Astrocyte (in vitro differentiated cells and primary cell): ENCODE measurements around the gene HECTD2. TPM values are rescaled to one million over a fixed set of nuclear protein-coding genes. Genes with fewer than 3 reads are reported as not detected.

Experiments used
- DNase-seq: peaks from one replicate; pipeline ENCODE4 v3.0.0-alpha.2; 2010; ENCODE audit warnings: low read depth
- FAIRE-seq: peaks from 2 replicates; lab custom pipeline; 2011; peaks lifted over from hg19 to GRCh38; lab: Jason Lieb, UNC
- H2AFZ ChIP-seq: 2 replicates; pipeline ENCODE4 v1.6.0; 2012; ENCODE audit warnings: low read depth, low read length, inconsistent platforms
- H3K27ac ChIP-seq: 2 replicates; pipeline ENCODE4 v1.5.1; 2011; ENCODE audit warnings: low read depth, low read length, inconsistent platforms
- H3K27me3 ChIP-seq: 2 replicates; pipeline ENCODE4 v1.6.0; 2011; ENCODE audit warnings: low read length, inconsistent platforms; ENCODE audit not compliant: insufficient read depth
- H3K36me3 ChIP-seq: 2 replicates; pipeline ENCODE4 v1.5.1; 2011; ENCODE audit warnings: low read length, inconsistent platforms; ENCODE audit not compliant: insufficient read depth
- H3K4me1 ChIP-seq: 2 replicates; pipeline ENCODE4 v1.5.1; 2011; ENCODE audit warnings: low read length, inconsistent platforms; ENCODE audit not compliant: insufficient read depth
- H3K4me2 ChIP-seq: 2 replicates; pipeline ENCODE4 v1.6.0; 2012; ENCODE audit warnings: low read length, inconsistent platforms
- H3K4me3 ChIP-seq: 2 replicates; pipeline ENCODE4 v1.5.1; 2011; ENCODE audit warnings: low read depth, mild to moderate bottlenecking, low read length, inconsistent platforms; ENCODE audit not compliant: insufficient read depth
- H3K79me2 ChIP-seq: 2 replicates; pipeline ENCODE4 v1.6.0; 2012; ENCODE audit warnings: mild to moderate bottlenecking, low read length, inconsistent platforms; ENCODE audit not compliant: insufficient read depth
- H3K9ac ChIP-seq: 2 replicates; pipeline ENCODE4 v1.6.0; 2012; ENCODE audit warnings: mild to moderate bottlenecking, low read length, inconsistent platforms
- H3K9me3 ChIP-seq: 2 replicates; pipeline ENCODE4 v1.5.1; 2012; ENCODE audit warnings: low read depth, mild to moderate bottlenecking, low read length, inconsistent platforms; ENCODE audit not compliant: insufficient read depth
- H4K20me1 ChIP-seq: 2 replicates; pipeline ENCODE4 v1.6.0; 2012; ENCODE audit warnings: low read length, inconsistent platforms; ENCODE audit not compliant: insufficient read depth
- H3K27ac Mint-ChIP-seq: one replicate; pipeline ENCODE4 v1.8.0; 2021; ENCODE audit warnings: mild to moderate bottlenecking, mixed read lengths; ENCODE audit not compliant: unreplicated experiment
- H3K27me3 Mint-ChIP-seq: one replicate; pipeline ENCODE4 v1.8.0; 2021; ENCODE audit warnings: low read depth, mixed read lengths; ENCODE audit not compliant: unreplicated experiment
- H3K36me3 Mint-ChIP-seq: one replicate; pipeline ENCODE4 v1.8.0; 2021; ENCODE audit warnings: low read depth, mixed read lengths; ENCODE audit not compliant: unreplicated experiment
- H3K4me1 Mint-ChIP-seq: one replicate; pipeline ENCODE4 v1.8.0; 2021; ENCODE audit warnings: low read depth, mixed read lengths; ENCODE audit not compliant: unreplicated experiment
- H3K4me3 Mint-ChIP-seq: one replicate; pipeline ENCODE4 v1.8.0; 2021; ENCODE audit warnings: mild to moderate bottlenecking, moderate library complexity, mixed read lengths; ENCODE audit not compliant: unreplicated experiment
- H3K9me3 Mint-ChIP-seq: one replicate; pipeline ENCODE4 v1.8.0; 2021; ENCODE audit warnings: mild to moderate bottlenecking, mixed read lengths; ENCODE audit not compliant: unreplicated experiment
- EZH2 ChIP-seq: IDR thresholded peaks from 2 replicates; pipeline ENCODE4 v1.6.1; 2012; ENCODE audit warnings: mild to moderate bottlenecking, low read length, inconsistent platforms; ENCODE audit not compliant: insufficient read depth
- total RNA-seq: library from RNA; stranded (reverse); gene quantifications from 2 replicates; pipeline ENCODE4 v1.2.1, GENCODE V29; 2021
- TF ChIP-seq, protein P1 (sequence below): IDR thresholded peaks from 2 replicates; pipeline ENCODE4 v1.5.1; 2011; ENCODE audit warnings: low read depth, mild to moderate bottlenecking, inconsistent platforms, low read length, moderate library complexity; ENCODE audit not compliant: insufficient read depth

HECTD2 gene
- total RNA-seq, 1 donor from 2014 or later = 11.9 TPM

DNA sequence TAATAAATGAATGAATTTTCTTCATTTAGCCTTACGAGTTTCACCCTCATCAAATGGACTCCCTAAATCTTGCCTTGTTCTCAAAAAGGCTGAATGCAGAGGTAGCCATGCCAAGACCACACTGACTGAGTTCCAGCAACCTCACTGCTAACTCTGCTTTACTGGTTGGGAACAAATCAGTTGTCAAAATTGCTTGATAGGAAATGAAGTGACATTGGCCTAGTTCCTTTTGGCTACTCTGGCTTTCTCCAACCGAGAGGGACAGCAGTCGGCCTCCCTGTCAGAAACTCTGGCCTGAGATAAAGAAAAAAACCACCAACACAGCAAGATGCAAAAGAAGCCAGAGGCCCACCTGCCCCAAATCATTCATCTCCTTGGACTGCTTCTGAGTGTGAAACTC is 135.7 kb downstream of the HECTD2 start:
- Mint-ChIP-seq H3K36me3 (no peaks in the 10 kb centered on the region), H3K9me3 (no peaks in the 10 kb centered on the region), H3K4me1 (no peaks in the 10 kb centered on the region), H3K27me3 (peaks cover 3% of the 10 kb centered on the region), H3K27ac (no peak overlapping the region), H3K4me3 (no peak overlapping the region)
- Histone ChIP-seq H4K20me1 (no peaks in the 10 kb centered on the region), H3K9ac (no peak overlapping the region), H3K4me2 (no peak overlapping the region), H3K27ac (no peak overlapping the region), H3K4me1 (no peaks in the 10 kb centered on the region), H3K36me3 (no peaks in the 10 kb centered on the region), H3K79me2 (no peaks in the 10 kb centered on the region), H2AFZ (no peak overlapping the region), H3K9me3 (no peaks in the 10 kb centered on the region), H3K4me3 (no peak overlapping the region), H3K27me3 (no peaks in the 10 kb centered on the region)
- TF ChIP-seq, protein P1, sequence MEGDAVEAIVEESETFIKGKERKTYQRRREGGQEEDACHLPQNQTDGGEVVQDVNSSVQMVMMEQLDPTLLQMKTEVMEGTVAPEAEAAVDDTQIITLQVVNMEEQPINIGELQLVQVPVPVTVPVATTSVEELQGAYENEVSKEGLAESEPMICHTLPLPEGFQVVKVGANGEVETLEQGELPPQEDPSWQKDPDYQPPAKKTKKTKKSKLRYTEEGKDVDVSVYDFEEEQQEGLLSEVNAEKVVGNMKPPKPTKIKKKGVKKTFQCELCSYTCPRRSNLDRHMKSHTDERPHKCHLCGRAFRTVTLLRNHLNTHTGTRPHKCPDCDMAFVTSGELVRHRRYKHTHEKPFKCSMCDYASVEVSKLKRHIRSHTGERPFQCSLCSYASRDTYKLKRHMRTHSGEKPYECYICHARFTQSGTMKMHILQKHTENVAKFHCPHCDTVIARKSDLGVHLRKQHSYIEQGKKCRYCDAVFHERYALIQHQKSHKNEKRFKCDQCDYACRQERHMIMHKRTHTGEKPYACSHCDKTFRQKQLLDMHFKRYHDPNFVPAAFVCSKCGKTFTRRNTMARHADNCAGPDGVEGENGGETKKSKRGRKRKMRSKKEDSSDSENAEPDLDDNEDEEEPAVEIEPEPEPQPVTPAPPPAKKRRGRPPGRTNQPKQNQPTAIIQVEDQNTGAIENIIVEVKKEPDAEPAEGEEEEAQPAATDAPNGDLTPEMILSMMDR = no peak
- no peak for TF ChIP-seq EZH2
- FAIRE-seq = no peak
- DNase-seq = no peak

DNA sequence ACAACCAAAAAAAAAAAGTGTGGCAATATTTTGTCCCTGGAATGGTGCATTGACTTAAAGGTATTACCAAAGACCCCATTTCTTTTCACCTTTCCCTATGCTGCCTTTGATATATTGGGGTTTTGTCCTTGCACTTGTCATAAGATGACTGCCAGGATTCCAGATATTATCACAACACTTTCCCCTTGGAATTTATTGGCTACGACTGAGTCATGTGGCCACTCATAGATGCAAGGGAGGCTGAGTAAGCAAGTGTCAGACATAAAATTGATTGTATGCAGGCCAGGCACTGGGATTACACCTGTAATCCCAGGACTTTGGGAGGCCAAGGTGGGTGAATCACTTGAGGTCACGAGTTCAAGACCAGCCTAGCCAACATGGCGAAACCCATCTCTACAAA is 139.1 kb downstream of the HECTD2 start:
- no peaks in the 10 kb centered on the region for H3K9me3 Mint-ChIP-seq
- H3K79me2 ChIP-seq = no peaks in the 10 kb centered on the region
- no peak overlapping the region for H3K27ac ChIP-seq
- H2AFZ ChIP-seq = no peak overlapping the region
- H3K4me1 ChIP-seq = no peaks in the 10 kb centered on the region
- TF ChIP-seq EZH2 = no peak
- TF ChIP-seq, protein P1 = no peak
- H3K27ac Mint-ChIP-seq = no peak overlapping the region
- no peak overlapping the region for H3K9ac ChIP-seq
- no peak overlapping the region for H3K4me3 Mint-ChIP-seq
- H3K36me3 Mint-ChIP-seq = no peaks in the 10 kb centered on the region
- no peaks in the 10 kb centered on the region for H3K9me3 ChIP-seq
- no peak overlapping the region for H3K4me2 ChIP-seq
- no peaks in the 10 kb centered on the region for H3K27me3 ChIP-seq
- H3K36me3 ChIP-seq = no peaks in the 10 kb centered on the region
- no peaks in the 10 kb centered on the region for H3K4me1 Mint-ChIP-seq
- FAIRE-seq = no peak
- no peak overlapping the region for H3K4me3 ChIP-seq
- no peak for DNase-seq
- no peaks in the 10 kb centered on the region for H4K20me1 ChIP-seq
- peaks cover 2% of the 10 kb centered on the region for H3K27me3 Mint-ChIP-seq

DNA sequence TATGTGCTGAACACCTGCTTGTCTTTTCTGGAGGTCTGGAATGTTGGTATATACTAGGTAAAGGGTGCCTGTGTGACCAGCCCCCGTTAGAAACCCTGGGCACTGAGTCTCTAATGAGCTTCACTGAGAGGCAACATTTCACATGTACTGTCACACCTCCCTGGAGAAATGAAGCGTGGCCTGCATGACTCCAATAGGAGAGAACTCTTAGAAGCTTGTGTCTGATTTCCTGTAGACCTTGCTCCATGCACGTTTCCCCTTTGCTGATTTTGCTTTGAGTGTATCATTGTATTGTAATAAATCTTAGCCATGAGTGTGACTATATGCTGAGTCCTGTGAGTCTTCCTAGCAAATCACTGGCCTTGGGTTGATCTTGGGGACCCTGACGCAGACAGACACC is 139.9 kb downstream of the HECTD2 start:
- Mint-ChIP-seq H3K9me3 (no peaks in the 10 kb centered on the region), H3K27me3 (peaks cover 2% of the 10 kb centered on the region), H3K36me3 (no peaks in the 10 kb centered on the region), H3K27ac (no peak overlapping the region), H3K4me3 (no peak overlapping the region), H3K4me1 (no peaks in the 10 kb centered on the region)
- Histone ChIP-seq H3K79me2 (no peaks in the 10 kb centered on the region), H3K27ac (no peak overlapping the region), H4K20me1 (no peaks in the 10 kb centered on the region), H3K9ac (no peak overlapping the region), H3K9me3 (no peaks in the 10 kb centered on the region), H3K4me3 (no peak overlapping the region), H3K36me3 (no peaks in the 10 kb centered on the region), H3K27me3 (no peaks in the 10 kb centered on the region), H2AFZ (no peak overlapping the region), H3K4me2 (no peak overlapping the region), H3K4me1 (no peaks in the 10 kb centered on the region)
- no peak for TF ChIP-seq EZH2
- TF ChIP-seq, protein P1 = no peak
- no peak for DNase-seq
- no peak for FAIRE-seq
